ENCODE results near the gene MICAL2. TPM values are rescaled to one million over a fixed set of nuclear protein-coding genes. Genes with fewer than 3 reads are reported as not detected.

MICAL2 gene
- total RNA-seq, 1 experiment from 2014 or later = 42.4 TPM

DNA sequence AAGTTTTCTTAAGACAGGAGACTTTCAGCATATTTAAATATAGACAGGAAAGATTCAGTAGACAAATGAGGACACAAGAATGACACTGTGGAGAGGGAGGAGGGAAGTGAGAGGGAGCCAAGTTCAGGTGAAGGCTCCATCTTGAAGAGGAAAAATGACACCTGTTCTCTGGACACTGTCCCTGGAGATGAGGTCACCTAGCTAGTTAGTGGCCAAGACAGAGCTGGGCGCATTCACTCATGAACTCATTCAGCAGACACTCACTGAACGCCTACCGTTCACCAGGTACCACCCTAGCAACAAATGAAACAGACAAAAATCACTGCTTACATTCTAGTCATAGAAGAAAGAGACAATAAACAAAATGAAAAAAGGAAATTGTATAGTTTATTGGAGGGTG lies 163.7 kb downstream of the MICAL2 start:
- Histone ChIP-seq H3K4me3 (no peak overlapping the region), H3K27me3 (no peaks in the 10 kb centered on the region), H3K9me3 (no peaks in the 10 kb centered on the region), H3K36me3 (no peaks in the 10 kb centered on the region)
- DNase-seq = no peak

- DNase-seq = no peak
- Histone ChIP-seq H3K9me3 (no peaks in the 10 kb centered on the region), H3K27me3 (no peaks in the 10 kb centered on the region), H3K36me3 (no peaks in the 10 kb centered on the region), H3K4me3 (no peak overlapping the region)
Measured at GRCh38 chr11:12274558-12275197, 164.3 kb downstream of the MICAL2 start.

DNA sequence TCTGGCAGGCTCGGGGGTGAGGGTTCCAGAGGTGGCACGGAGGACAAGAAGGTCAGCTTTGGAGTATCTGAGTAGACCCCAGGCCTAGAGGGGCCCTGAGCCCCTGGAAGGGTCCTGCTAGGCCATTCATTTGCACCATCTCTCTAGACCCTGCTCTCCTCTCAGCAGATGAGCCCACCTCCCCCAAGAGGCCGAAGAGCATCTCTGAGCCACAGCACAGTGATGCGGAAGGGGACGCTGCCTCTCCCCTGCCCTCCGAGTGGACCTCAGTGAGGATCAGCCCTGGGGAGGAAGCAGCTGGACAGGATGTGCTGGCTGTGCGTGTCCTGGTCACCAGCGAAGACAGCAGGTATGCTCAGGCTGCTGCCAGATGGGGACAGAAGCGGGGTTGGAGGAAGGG lies 165.4 kb downstream of the MICAL2 start:
- H3K36me3 ChIP-seq = no peaks in the 10 kb centered on the region
- H3K4me3 ChIP-seq = no peak overlapping the region
- H3K27me3 ChIP-seq = no peaks in the 10 kb centered on the region
- DNase-seq = no peak
- H3K9me3 ChIP-seq = no peaks in the 10 kb centered on the region

GRCh38 chr11:12276356-12276755 lies 166.0 kb downstream of the MICAL2 start:
- Histone ChIP-seq H3K4me3 (no peak overlapping the region), H3K36me3 (no peaks in the 10 kb centered on the region), H3K9me3 (no peaks in the 10 kb centered on the region), H3K27me3 (no peaks in the 10 kb centered on the region)
- DNase-seq = no peak

DNA sequence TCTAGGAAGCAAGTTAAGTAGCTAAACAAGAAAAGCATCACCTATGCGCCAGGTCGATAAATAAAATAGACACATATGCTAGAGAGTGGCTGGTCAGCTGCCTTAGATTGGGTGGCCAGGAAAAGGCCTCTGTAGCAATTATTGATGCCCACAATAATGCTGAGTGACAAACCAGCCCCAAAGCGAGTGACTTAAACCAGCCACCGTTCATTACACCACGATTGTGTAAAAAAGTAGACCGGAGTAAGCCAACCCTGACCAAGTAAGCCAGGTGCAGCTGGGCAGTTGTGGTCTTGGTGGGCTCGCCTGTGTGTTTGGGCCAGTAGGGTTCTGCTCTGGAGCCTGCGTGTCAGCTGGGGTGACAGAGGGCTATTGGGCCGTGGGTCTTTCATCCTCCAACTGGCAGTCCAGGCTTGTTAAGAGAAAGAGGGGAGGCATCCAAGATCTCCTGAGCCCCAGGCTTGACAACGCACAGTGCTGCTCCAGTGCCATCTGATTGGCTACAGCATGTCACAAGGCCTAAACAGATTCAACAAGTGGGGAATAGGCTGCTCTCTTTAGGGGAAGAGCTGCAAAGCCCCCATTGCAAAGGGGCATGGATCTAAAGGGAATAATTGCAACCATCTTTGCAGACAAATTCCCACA lies 166.6 kb downstream of the MICAL2 start:
- Histone ChIP-seq H3K27me3 (no peaks in the 10 kb centered on the region), H3K36me3 (no peaks in the 10 kb centered on the region), H3K4me3 (no peak overlapping the region), H3K9me3 (no peaks in the 10 kb centered on the region)
- no peak for DNase-seq

- no peaks in the 10 kb centered on the region for H3K36me3 ChIP-seq
- no peaks in the 10 kb centered on the region for H3K27me3 ChIP-seq
- H3K9me3 ChIP-seq = no peaks in the 10 kb centered on the region
- DNase-seq = no peak
- no peak overlapping the region for H3K4me3 ChIP-seq
Measured at GRCh38 chr11:12278766-12279671, 168.6 kb downstream of the MICAL2 start.

GRCh38 chr11:12279672-12280108 lies 169.3 kb downstream of the MICAL2 start:
- DNase-seq = no peak
- Histone ChIP-seq H3K9me3 (no peaks in the 10 kb centered on the region), H3K27me3 (no peaks in the 10 kb centered on the region), H3K4me3 (no peak overlapping the region), H3K36me3 (no peaks in the 10 kb centered on the region)

- H3K4me3 ChIP-seq = no peak overlapping the region
- no peaks in the 10 kb centered on the region for H3K9me3 ChIP-seq
- no peak for DNase-seq
- no peaks in the 10 kb centered on the region for H3K36me3 ChIP-seq
- H3K27me3 ChIP-seq = no peaks in the 10 kb centered on the region
Measured at GRCh38 chr11:12280199-12280837, 169.9 kb downstream of the MICAL2 start.

- H3K27me3 ChIP-seq = no peaks in the 10 kb centered on the region
- H3K4me3 ChIP-seq = no peak overlapping the region
- DNase-seq = no peak
- H3K36me3 ChIP-seq = no peaks in the 10 kb centered on the region
- no peaks in the 10 kb centered on the region for H3K9me3 ChIP-seq
Measured at GRCh38 chr11:12280838-12281565, 170.6 kb downstream of the MICAL2 start.

GRCh38 chr11:12281571-12282478 lies 171.4 kb downstream of the MICAL2 start:
- peak; percentile 60 for DNase-seq
- no peaks in the 10 kb centered on the region for H3K9me3 ChIP-seq
- no peaks in the 10 kb centered on the region for H3K36me3 ChIP-seq
- no peaks in the 10 kb centered on the region for H3K27me3 ChIP-seq
- no peak overlapping the region for H3K4me3 ChIP-seq

- H3K27me3 ChIP-seq = no peaks in the 10 kb centered on the region
- H3K9me3 ChIP-seq = no peaks in the 10 kb centered on the region
- no peak overlapping the region for H3K4me3 ChIP-seq
- DNase-seq = no peak
- no peaks in the 10 kb centered on the region for H3K36me3 ChIP-seq
Measured at GRCh38 chr11:12282676-12283075, 172.3 kb downstream of the MICAL2 start.

GRCh38 chr11:12284316-12285050 lies 174.1 kb downstream of the MICAL2 start:
- H3K36me3 ChIP-seq = no peaks in the 10 kb centered on the region
- no peaks in the 10 kb centered on the region for H3K9me3 ChIP-seq
- no peak overlapping the region for H3K4me3 ChIP-seq
- no peaks in the 10 kb centered on the region for H3K27me3 ChIP-seq
- no peak for DNase-seq

DNA sequence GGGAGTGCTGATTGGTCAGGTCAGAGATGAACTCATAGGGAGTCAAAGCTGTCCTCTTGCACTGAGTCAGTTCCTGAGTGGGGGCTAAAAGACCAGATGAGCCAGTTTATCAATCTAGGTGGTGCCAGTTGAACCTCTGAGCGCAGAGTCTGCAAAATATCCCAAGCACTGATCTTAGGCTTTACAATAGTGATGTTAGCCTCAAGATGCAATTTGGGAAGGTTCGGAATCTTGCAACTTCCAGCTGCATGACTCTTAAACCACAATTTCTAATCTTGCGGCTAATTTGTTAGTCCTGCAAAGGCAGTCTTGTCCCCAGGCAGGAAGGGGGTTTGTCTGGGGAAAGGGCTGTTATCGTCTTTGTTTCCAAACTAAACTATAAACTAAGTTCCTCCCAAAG lies 174.7 kb downstream of the MICAL2 start:
- peak; percentile 50 for DNase-seq
- no peaks in the 10 kb centered on the region for H3K36me3 ChIP-seq
- no peaks in the 10 kb centered on the region for H3K9me3 ChIP-seq
- no peaks in the 10 kb centered on the region for H3K27me3 ChIP-seq
- H3K4me3 ChIP-seq = no peak overlapping the region

DNA sequence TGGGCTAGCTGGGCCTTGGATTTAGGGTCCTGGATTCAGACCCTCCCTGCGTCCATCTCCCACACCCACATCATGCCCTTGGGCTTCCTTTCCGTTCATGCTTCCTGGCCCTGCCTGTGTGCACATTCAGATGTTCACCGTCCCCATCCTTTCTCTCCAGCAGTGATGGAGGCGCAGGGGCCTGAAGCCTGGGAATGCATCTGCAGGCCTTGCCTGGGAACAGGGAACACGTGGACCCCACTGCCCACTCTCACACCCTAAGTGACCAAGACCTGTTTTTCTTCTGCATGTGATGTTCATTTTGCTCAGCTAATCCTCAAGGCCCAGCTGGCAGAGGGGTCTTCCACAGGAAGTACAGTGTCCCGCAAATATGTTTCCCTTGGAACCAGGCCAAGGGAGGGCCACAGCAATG lies 175.4 kb downstream of the MICAL2 start:
- no peak overlapping the region for H3K4me3 ChIP-seq
- no peaks in the 10 kb centered on the region for H3K36me3 ChIP-seq
- H3K9me3 ChIP-seq = no peaks in the 10 kb centered on the region
- DNase-seq = no peak
- H3K27me3 ChIP-seq = no peaks in the 10 kb centered on the region

GRCh38 chr11:12286606-12287005 lies 176.2 kb downstream of the MICAL2 start:
- H3K36me3 ChIP-seq = no peaks in the 10 kb centered on the region
- DNase-seq = no peak
- H3K4me3 ChIP-seq = no peak overlapping the region

More at GRCh38 chr11:12286606-12287005, 176.2 kb downstream of the MICAL2 start:
- Histone ChIP-seq H3K9me3 (no peaks in the 10 kb centered on the region), H3K27me3 (no peaks in the 10 kb centered on the region)
